Mesenchymal stem cell (in vitro differentiated cells and primary cell): ENCODE data around the gene TLE5.

Source experiments
- DNase-seq: peaks from one replicate; pipeline ENCODE4 v3.0.0-alpha.2; 2013
- H2AFZ ChIP-seq: one replicate; pipeline ENCODE4 v1.6.1; 2013; ENCODE audit warnings: low read depth, mild to moderate bottlenecking, control low read depth, inconsistent platforms, low read length, moderate library complexity
- H2AK5ac ChIP-seq: 2 replicates; pipeline ENCODE4 v1.6.1; 2013; ENCODE audit warnings: low read length, moderate library complexity, mild to moderate bottlenecking, inconsistent platforms; ENCODE audit not compliant: severe bottlenecking
- H2BK120ac ChIP-seq: one replicate; pipeline ENCODE4 v1.6.1; 2013; ENCODE audit warnings: low read depth, mild to moderate bottlenecking, inconsistent platforms, low read length, moderate library complexity
- H2BK12ac ChIP-seq, 2 experiments: one replicate each; pipeline ENCODE4 v1.6.1; 2013; ENCODE audit warnings: inconsistent platforms in 2 of 2, low read length in 2 of 2, mild to moderate bottlenecking in 2 of 2, moderate library complexity in 2 of 2, control low read depth in 1 of 2
- H2BK15ac ChIP-seq: one replicate; pipeline ENCODE4 v1.6.1; 2013; ENCODE audit warnings: mild to moderate bottlenecking, low read depth, inconsistent platforms; ENCODE audit not compliant: poor library complexity, severe bottlenecking
- H2BK5ac ChIP-seq: 2 replicates; pipeline ENCODE4 v1.6.1; 2013; ENCODE audit warnings: low read depth, mild to moderate bottlenecking, low read length, control low read depth, inconsistent platforms; ENCODE audit not compliant: poor library complexity, severe bottlenecking
- H3K14ac ChIP-seq, 2 experiments: one replicate each; pipeline ENCODE4 v1.6.1; 2013; ENCODE audit warnings: inconsistent platforms in 2 of 2, low read length in 2 of 2, control low read depth in 1 of 2, mild to moderate bottlenecking in 1 of 2, moderate library complexity in 1 of 2
- H3K18ac ChIP-seq, 2 experiments: one replicate each; pipeline ENCODE4 v1.6.1; 2013; ENCODE audit warnings: inconsistent platforms in 2 of 2, low read length in 2 of 2, control low read depth in 1 of 2, low read depth in 1 of 2, mild to moderate bottlenecking in 1 of 2
- H3K23ac ChIP-seq, 2 experiments: one replicate each; pipeline ENCODE4 v1.6.1; 2013; ENCODE audit warnings: inconsistent platforms in 2 of 2, low read length in 2 of 2, mild to moderate bottlenecking in 2 of 2, moderate library complexity in 2 of 2, control low read depth in 1 of 2
- H3K27ac ChIP-seq: 2 replicates; pipeline ENCODE4 v1.5.1; 2013; ENCODE audit warnings: mild to moderate bottlenecking, moderate library complexity, low read length, control low read depth, inconsistent platforms; ENCODE audit not compliant: poor library complexity, severe bottlenecking
- H3K27me3 ChIP-seq, 2 experiments: 2 replicates each; pipeline versions ENCODE4 v1.6.1 to v1.7.0; 2013; ENCODE audit warnings: low read length in 2 of 2, mild to moderate bottlenecking in 2 of 2, moderate library complexity in 2 of 2, control low read depth in 1 of 2, inconsistent platforms in 1 of 2; ENCODE audit not compliant: control insufficient read depth in 1 of 2, insufficient read depth in 1 of 2
- H3K36me3 ChIP-seq, 2 experiments: 2 replicates each; pipeline versions ENCODE4 v1.6.1 to v1.7.0; 2013; ENCODE audit warnings: low read length in 2 of 2, control low read depth in 1 of 2, inconsistent platforms in 1 of 2, low read depth in 1 of 2, mild to moderate bottlenecking in 1 of 2; ENCODE audit not compliant: insufficient read depth in 2 of 2, control insufficient read depth in 1 of 2
- H3K4ac ChIP-seq, 2 experiments: one replicate each; pipeline ENCODE4 v1.6.1; 2013; ENCODE audit warnings: inconsistent platforms in 2 of 2, low read length in 2 of 2, mild to moderate bottlenecking in 2 of 2, moderate library complexity in 2 of 2, control low read depth in 1 of 2, low read depth in 1 of 2
- H3K4me1 ChIP-seq: 2 replicates; pipeline ENCODE4 v1.6.1; 2013; ENCODE audit warnings: low read depth, low read length, control low read depth; ENCODE audit not compliant: control insufficient read depth, insufficient read depth
- H3K4me2 ChIP-seq: 2 replicates; pipeline ENCODE4 v1.6.1; 2013; ENCODE audit warnings: low read length, mild to moderate bottlenecking, inconsistent platforms; ENCODE audit not compliant: poor library complexity, severe bottlenecking
- H3K4me3 ChIP-seq, 2 experiments: 2 replicates each; pipeline versions ENCODE4 v1.5.1 to v1.7.0; 2013; ENCODE audit warnings: low read length in 2 of 2, mild to moderate bottlenecking in 2 of 2, control low read depth in 1 of 2, low read depth in 1 of 2; ENCODE audit not compliant: insufficient read depth in 1 of 2
- H3K79me1 ChIP-seq: replicated peaks from 2 replicates; pipeline ENCODE4 v1.6.1; 2013; ENCODE audit warnings: mild to moderate bottlenecking, control low read depth, low read length, inconsistent platforms; ENCODE audit not compliant: poor library complexity, severe bottlenecking
- H3K9ac ChIP-seq: 2 replicates; pipeline ENCODE4 v1.7.0; 2013; ENCODE audit warnings: mild to moderate bottlenecking, low read length, moderate library complexity
- H3K9me3 ChIP-seq: 2 replicates; pipeline ENCODE4 v1.7.0; 2013; ENCODE audit warnings: mild to moderate bottlenecking, low read length; ENCODE audit not compliant: control insufficient read depth
- H4K8ac ChIP-seq: one replicate; pipeline ENCODE4 v1.6.1; 2013; ENCODE audit warnings: inconsistent platforms, mild to moderate bottlenecking, low read length, moderate library complexity
- H4K91ac ChIP-seq: one replicate; pipeline ENCODE4 v1.6.1; 2013; ENCODE audit warnings: mild to moderate bottlenecking, low read length, inconsistent platforms
- WGBS: methylation state at CpG from one replicate; pipeline ENCODE4 v1.1.7; 2013; ENCODE audit warnings: mixed read lengths; 5-methylcytosine and 5-hydroxymethylcytosine counted together

Gene TLE5

DNA sequence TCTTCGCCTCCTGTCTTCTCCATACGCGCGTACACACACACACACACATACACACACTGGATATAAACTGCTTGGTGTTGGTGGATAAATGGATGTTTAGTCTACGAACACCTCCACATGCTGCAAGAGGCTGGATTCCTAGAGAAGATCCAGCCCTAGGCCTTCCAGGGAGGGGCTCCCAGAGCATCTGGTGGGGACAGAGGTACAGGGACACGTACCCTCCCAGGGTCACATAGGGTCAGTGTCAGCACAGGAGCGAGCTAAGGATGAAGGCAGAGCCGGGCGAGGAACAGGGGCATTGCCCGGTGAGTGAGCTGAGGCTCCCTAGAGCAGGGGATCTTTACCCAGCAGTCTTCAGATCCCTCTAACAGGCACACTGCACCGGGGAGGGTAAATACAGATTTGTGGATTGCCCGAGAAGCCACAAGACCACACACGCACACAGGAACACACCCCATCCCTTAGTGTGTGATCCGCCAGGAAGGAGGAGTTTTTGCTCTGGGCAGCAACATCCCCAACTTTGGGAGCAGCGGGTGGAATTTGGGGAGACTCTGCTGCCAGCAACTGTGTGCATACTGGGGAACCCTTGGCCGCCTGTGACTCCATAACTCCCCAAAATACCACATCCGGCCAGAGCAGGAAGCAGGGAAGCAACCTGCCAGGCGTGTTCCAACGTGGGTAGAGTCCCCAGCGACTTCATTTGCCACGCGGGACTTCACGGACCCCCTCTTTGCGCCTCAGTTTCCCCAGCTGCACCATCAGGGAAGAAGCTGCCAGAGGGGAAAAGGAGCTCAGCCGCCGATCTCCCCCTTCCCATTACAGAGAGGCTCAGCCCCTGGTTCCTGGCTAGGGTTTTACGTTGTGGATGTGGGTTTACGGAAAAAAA lies 27.4 kb downstream of the TLE5 start:
- H3K14ac ChIP-seq, result peak overlapping the region in 1 of 2 experiments; percentile 79
- H3K4me1 ChIP-seq, result peaks cover 22% of the 10 kb centered on the region
- H4K91ac ChIP-seq, result peak overlapping the region; percentile 40
- peak overlapping the region; percentile 19 to 92 for H3K4ac ChIP-seq
- peak overlapping the region; percentile 75 to 90 for H3K18ac ChIP-seq
- no peaks in the 10 kb centered on the region for H3K79me1 ChIP-seq
- peak overlapping the region in 1 of 2 experiments; percentile 66 for H3K23ac ChIP-seq
- peak overlapping the region; percentile 49 to 82 for H3K4me3 ChIP-seq
- H2BK120ac ChIP-seq, result peak overlapping the region; percentile 65
- peak overlapping the region; percentile 15 for H2AFZ ChIP-seq
- peak overlapping the region; percentile 70 for H2AK5ac ChIP-seq
- H3K36me3 ChIP-seq, result no peaks in the 10 kb centered on the region
- H3K9ac ChIP-seq, result peak overlapping the region; percentile 92
- 4% methylated on average over 17 of the region's 28 CpGs for WGBS
- peak overlapping the region; percentile 44 to 79 for H2BK12ac ChIP-seq
- H2BK5ac ChIP-seq, result peak overlapping the region; percentile 75
- H3K9me3 ChIP-seq, result no peaks in the 10 kb centered on the region
- H3K4me2 ChIP-seq, result peak overlapping the region; percentile 99
- peaks cover 27 to 31% of the 10 kb centered on the region in 2 experiments for H3K27me3 ChIP-seq
- H3K27ac ChIP-seq, result peak overlapping the region; percentile 48
- peak overlapping the region; percentile 49 for H4K8ac ChIP-seq
- peak; percentile 76 for DNase-seq
- peak overlapping the region; percentile 78 for H2BK15ac ChIP-seq

DNA sequence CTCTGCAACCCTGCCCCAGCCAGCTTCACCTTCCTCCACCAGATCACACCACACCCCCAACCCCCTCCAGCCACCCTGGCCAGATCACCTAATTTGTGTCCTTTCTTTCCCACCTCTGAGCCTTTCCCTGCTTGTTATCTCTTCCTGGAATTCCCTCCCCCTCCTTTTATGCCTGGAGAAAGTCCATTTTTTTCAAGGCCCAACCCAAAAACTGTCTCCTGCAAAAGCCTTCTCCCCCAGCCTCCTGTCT lies 28.0 kb downstream of the TLE5 start:
- Histone ChIP-seq H3K9ac (peak overlapping the region; percentile 92), H3K4me1 (peaks cover 22% of the 10 kb centered on the region), H2AFZ (no peak overlapping the region), H2BK12ac (peak overlapping the region in 1 of 2 experiments; percentile 70), H3K4me2 (no peak overlapping the region), H3K4me3 (peak overlapping the region in 1 of 2 experiments; percentile 82), H2AK5ac (peak overlapping the region; percentile 67), H2BK15ac (no peak overlapping the region), H3K27ac (no peak overlapping the region), H3K18ac (peak overlapping the region; percentile 75 to 90), H3K9me3 (no peaks in the 10 kb centered on the region), H2BK120ac (peak overlapping the region; percentile 64), H2BK5ac (no peak overlapping the region), H3K36me3 (no peaks in the 10 kb centered on the region), H3K14ac (no peak overlapping the region), H3K23ac (no peak overlapping the region), H3K4ac (no peak overlapping the region), H3K27me3 (peaks cover 32 to 37% of the 10 kb centered on the region in 2 experiments), H4K8ac (peak overlapping the region; percentile 49), H4K91ac (no peak overlapping the region), H3K79me1 (no peaks in the 10 kb centered on the region)
- no peak for DNase-seq

DNA sequence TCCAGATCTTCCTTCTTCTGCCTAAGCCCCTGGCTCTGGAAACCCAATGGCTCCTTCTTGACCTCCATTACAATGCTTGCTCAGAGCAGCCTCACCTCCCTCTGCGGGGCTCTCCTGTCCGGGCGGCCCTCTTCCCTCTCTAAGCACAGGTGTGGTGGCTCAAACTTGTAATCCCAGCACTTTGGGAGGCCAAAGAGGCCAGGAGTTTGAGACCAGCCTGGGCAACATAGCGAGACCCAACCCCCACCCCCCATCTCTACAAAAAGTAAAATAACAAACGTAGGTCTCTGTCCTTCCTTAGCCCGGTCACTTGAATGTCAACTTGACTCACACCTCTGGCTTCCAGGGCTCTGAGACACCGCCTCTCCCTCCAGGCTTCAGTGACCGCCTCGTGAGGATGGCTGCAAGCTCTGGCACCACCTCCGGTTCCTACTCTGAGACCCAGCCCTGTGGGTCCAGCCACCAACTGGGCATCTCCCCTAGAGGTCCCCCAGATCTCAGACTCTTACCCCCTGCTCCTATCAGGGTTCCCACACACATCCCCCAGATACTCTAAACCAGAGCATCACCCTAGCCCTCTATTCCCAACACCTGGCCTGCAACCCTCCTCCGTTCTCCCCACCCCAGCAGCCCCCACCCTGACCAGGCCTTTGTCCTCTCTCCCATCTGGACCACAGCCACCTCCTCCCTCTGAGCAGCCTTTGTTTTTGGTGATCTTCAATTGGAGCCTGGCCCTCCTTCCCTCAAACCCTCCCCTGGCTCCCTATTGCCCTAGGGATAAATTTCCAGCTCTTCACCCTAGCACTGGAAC lies 28.5 kb downstream of the TLE5 start:
- Histone ChIP-seq H3K14ac (peak overlapping the region in 1 of 2 experiments; percentile 15), H2AK5ac (peak overlapping the region; percentile 67), H3K4me2 (no peak overlapping the region), H3K9ac (no peak overlapping the region), H2BK12ac (peak overlapping the region in 1 of 2 experiments; percentile 70), H2BK120ac (peak overlapping the region; percentile 64), H3K4ac (no peak overlapping the region), H3K18ac (peak overlapping the region; percentile 75 to 90), H2AFZ (no peak overlapping the region), H3K27me3 (peaks cover 32 to 39% of the 10 kb centered on the region in 2 experiments), H4K91ac (no peak overlapping the region), H4K8ac (peak overlapping the region; percentile 49), H2BK15ac (no peak overlapping the region), H3K4me1 (peaks cover 23% of the 10 kb centered on the region), H3K27ac (no peak overlapping the region), H3K4me3 (no peak overlapping the region), H3K23ac (peak overlapping the region in 1 of 2 experiments; percentile 88), H3K9me3 (no peaks in the 10 kb centered on the region), H3K79me1 (no peaks in the 10 kb centered on the region), H3K36me3 (no peaks in the 10 kb centered on the region), H2BK5ac (no peak overlapping the region)
- DNase-seq, result no peak
- WGBS, result 71% methylated on average over 11 of the region's 11 CpGs

DNA sequence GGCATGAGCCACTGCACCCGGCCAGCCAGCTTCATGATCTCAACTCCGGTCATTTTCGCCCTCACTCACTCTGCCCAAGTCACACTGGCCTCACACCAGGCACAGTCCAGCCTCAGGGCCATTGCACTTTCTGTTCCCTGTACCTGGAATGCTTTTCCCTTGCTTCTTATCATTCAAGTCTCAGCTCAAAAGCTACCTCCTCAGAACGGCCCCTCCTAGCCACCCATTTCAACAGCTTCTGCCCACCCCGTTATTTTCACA lies 30.8 kb downstream of the TLE5 start:
- Histone ChIP-seq H4K8ac (no peak overlapping the region), H3K9me3 (no peaks in the 10 kb centered on the region), H2BK15ac (no peak overlapping the region), H3K27ac (no peak overlapping the region), H3K9ac (no peak overlapping the region), H3K4ac (no peak overlapping the region), H3K4me1 (peaks cover 22% of the 10 kb centered on the region), H3K23ac (no peak overlapping the region), H3K4me3 (no peak overlapping the region), H2AK5ac (no peak overlapping the region), H3K79me1 (no peaks in the 10 kb centered on the region), H2BK5ac (no peak overlapping the region), H3K27me3 (peaks cover 53 to 61% of the 10 kb centered on the region in 2 experiments), H3K18ac (no peak overlapping the region), H2BK12ac (no peak overlapping the region), H3K4me2 (no peak overlapping the region), H2BK120ac (no peak overlapping the region), H4K91ac (no peak overlapping the region), H3K14ac (no peak overlapping the region), H2AFZ (no peak overlapping the region), H3K36me3 (no peaks in the 10 kb centered on the region)
- 67% methylated on average over 4 of the region's 5 CpGs for WGBS
- DNase-seq, result no peak
